Right atrium auricular region (tissue), 2 donors: Measurements from ENCODE around the gene SLC22A15. TPM values are rescaled to one million over a fixed set of nuclear protein-coding genes. Genes with fewer than 3 reads are reported as not detected.

Experiments
- DNase-seq: peaks from one replicate; pipeline ENCODE4 v3.0.0-alpha.2; 2019; ENCODE audit warnings: low spot score
- H3K27ac ChIP-seq, 2 donors: fragments of 200-600 bp; sonication (generic); 1 replicate in 1 of 2; 2 replicates in 1 of 2; pipeline ENCODE4 v1.5.1; 2016 to 2019
- H3K27me3 ChIP-seq, 2 donors: fragments of 200-600 bp; sonication (generic); one replicate each; pipeline versions ENCODE4 v1.5.1 to v1.6.0; 2017 to 2019
- H3K36me3 ChIP-seq: fragments of 200-600 bp; sonication (generic); one replicate; pipeline ENCODE4 v1.5.1; 2016
- H3K4me1 ChIP-seq, 2 donors: fragments of 200-600 bp; sonication (generic); one replicate each; pipeline versions ENCODE4 v1.5.1 to v1.6.0; 2017 to 2019
- H3K4me3 ChIP-seq, 2 donors: fragments of 200-600 bp; sonication (generic); 1 replicate in 1 of 2; 2 replicates in 1 of 2; pipeline ENCODE4 v1.5.1; 2017 to 2019; ENCODE audit warnings: mild to moderate bottlenecking in 1 of 2, moderate library complexity in 1 of 2
- H3K9me3 ChIP-seq, 2 donors: fragments of 200-600 bp; sonication (generic); one replicate each; pipeline ENCODE4 v1.5.1; 2019
- CTCF ChIP-seq, 2 donors: fragments of 200-600 bp; sonication (generic); IDR thresholded peaks; one replicate each; pipeline ENCODE4 v1.5.1; 2019; ENCODE audit warnings: antibody characterized with exemption in 2 of 2
- total RNA-seq, 2 donors: library from RNA; depleted of rRNA; stranded (reverse); fragments of >200 nt; gene quantifications; one replicate each; pipeline ENCODE4 v1.1.0, GENCODE V29; 2016

SLC22A15 gene
- total RNA-seq, 2 donors from 2014 or later: 3.9 to 10.1 TPM

DNA sequence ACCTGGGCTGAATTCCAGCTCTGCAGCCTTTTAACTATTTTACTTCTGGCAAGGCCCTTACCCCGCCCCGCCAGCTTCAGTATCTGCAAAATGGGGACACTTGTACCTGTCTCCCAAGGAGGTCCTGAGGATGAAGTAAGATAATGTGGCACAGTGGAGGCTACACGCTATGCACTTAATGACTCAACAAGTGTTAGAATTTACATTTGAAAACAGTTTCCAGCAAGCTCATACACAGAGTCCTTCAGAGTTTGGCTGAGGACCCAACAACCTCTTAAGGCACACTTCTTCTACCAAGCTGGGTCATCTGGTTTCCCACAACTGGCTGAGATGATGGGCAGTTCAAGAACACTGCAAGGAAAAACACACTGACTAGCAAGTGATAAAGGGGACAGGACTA is 30.2 kb upstream of the SLC22A15 start:
- Histone ChIP-seq H3K4me3 (no peak overlapping the region), H3K4me1 (no peaks in the 10 kb centered on the region), H3K27me3 (no peaks in the 10 kb centered on the region), H3K36me3 (no peaks in the 10 kb centered on the region), H3K9me3 (no peaks in the 10 kb centered on the region), H3K27ac (no peak overlapping the region)
- no peak for TF ChIP-seq CTCF (IDR thresholded peaks at IDR 0.05)
- no peak for DNase-seq

GRCh38 chr1:115949156-115949555 is 27.2 kb upstream of the SLC22A15 start:
- Histone ChIP-seq H3K36me3 (no peaks in the 10 kb centered on the region), H3K27ac (no peak overlapping the region), H3K4me1 (no peaks in the 10 kb centered on the region), H3K4me3 (no peak overlapping the region), H3K9me3 (no peaks in the 10 kb centered on the region), H3K27me3 (no peaks in the 10 kb centered on the region)
- DNase-seq: no peak
- TF ChIP-seq CTCF (IDR thresholded peaks at IDR 0.05): no peak

DNA sequence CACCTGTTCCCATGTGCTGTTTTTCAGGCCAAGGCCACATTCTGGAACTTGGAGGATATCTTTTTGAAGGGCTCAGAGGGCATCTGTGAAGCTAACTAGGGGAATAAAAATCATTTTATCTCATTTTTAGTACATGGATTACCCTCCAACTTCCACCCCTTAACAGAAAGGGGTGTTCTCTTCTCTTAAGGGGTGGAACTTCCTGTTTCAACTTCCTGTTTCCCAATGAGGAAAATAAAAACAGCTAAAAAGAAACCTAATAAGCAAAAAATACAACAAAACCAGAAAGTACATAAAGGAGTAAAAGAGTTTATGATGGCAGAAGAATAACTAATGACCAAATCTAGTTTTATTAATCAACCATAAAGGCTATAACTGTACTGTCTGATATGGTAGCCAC is 24.8 kb upstream of the SLC22A15 start:
- Histone ChIP-seq H3K4me3 (no peak overlapping the region), H3K27ac (no peak overlapping the region), H3K9me3 (no peaks in the 10 kb centered on the region), H3K27me3 (no peaks in the 10 kb centered on the region), H3K4me1 (no peaks in the 10 kb centered on the region), H3K36me3 (no peaks in the 10 kb centered on the region)
- DNase-seq: no peak
- TF ChIP-seq CTCF (IDR thresholded peaks at IDR 0.05): no peak

DNA sequence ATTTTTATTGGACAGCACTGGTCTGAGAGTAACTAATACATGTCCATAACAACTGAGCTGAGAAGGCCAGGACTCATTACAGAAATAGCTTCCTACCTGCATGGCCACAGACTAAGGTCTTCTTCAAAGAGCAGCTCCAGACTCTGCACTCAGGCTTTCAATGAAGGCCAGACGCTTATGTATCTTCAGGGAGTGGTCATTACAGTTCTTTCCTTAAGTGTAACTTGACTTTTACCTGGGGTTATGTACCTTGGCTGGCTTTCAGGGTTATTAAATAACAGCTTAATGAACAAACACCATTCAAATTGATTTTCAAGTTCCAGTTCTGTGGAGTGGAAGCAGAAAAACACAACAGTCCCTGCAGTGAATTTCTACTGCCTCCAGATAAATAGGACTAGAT is 23.8 kb upstream of the SLC22A15 start:
- no peak for DNase-seq
- no peaks in the 10 kb centered on the region for H3K9me3 ChIP-seq

DNA sequence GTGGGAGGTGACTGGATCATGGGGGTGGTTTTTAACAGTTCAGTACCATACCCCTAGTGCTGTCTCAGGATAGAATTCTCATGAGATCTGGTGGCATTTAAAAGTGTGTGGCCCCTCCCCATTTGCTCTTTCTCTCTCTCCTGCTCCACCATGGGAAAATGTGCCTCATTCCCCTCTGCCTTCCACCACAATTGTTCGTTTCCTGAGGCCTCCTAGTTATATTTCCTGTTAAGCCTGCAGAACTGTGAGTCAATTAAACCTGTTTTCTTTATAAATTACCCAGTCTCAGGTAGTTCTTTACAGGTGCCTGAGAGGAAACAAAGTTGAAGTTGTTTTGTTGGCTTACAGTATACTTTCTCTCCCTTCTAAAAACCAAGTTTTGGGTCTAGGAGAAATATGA is 23.1 kb upstream of the SLC22A15 start:
- DNase-seq: no peak
- Histone ChIP-seq H3K4me1 (no peaks in the 10 kb centered on the region), H3K4me3 (no peak overlapping the region), H3K36me3 (no peaks in the 10 kb centered on the region), H3K9me3 (no peaks in the 10 kb centered on the region), H3K27ac (no peak overlapping the region), H3K27me3 (no peaks in the 10 kb centered on the region)
- TF ChIP-seq CTCF (IDR thresholded peaks at IDR 0.05): no peak

More for the DNA sequence above, 23.8 kb upstream of the SLC22A15 start:
- H3K4me3 ChIP-seq: no peak overlapping the region
- no peaks in the 10 kb centered on the region for H3K4me1 ChIP-seq
- no peak for TF ChIP-seq CTCF (IDR thresholded peaks at IDR 0.05)
- no peaks in the 10 kb centered on the region for H3K27me3 ChIP-seq
- no peak overlapping the region for H3K27ac ChIP-seq
- no peaks in the 10 kb centered on the region for H3K36me3 ChIP-seq

GRCh38 chr1:115954684-115955083 is 21.6 kb upstream of the SLC22A15 start:
- no peaks in the 10 kb centered on the region for H3K9me3 ChIP-seq
- no peak for TF ChIP-seq CTCF (IDR thresholded peaks at IDR 0.05)
- no peaks in the 10 kb centered on the region for H3K36me3 ChIP-seq
- H3K4me1 ChIP-seq: no peaks in the 10 kb centered on the region
- DNase-seq: no peak
- H3K27me3 ChIP-seq: no peaks in the 10 kb centered on the region
- no peak overlapping the region for H3K27ac ChIP-seq
- no peak overlapping the region for H3K4me3 ChIP-seq
